GM19438 (cell line): ENCODE measurements around the gene CTBP2.

Experiments
- ATAC-seq: cut with Tn5 transposase; IDR thresholded peaks from one replicate; pipeline ENCODE4 v1.9.1; 2021; ENCODE audit warnings: low read depth; ENCODE audit not compliant: unreplicated experiment

CTBP2 gene

GRCh38 chr10:125147971-125148439 lies 12.4 kb downstream of the CTBP2 start:
- no peak for ATAC-seq

- no peak for ATAC-seq
Measured at GRCh38 chr10:125146791-125147579, 13.4 kb downstream of the CTBP2 start.

- no peak for ATAC-seq
Measured at GRCh38 chr10:125145636-125146035, 14.7 kb downstream of the CTBP2 start.

- ATAC-seq: no peak
Measured at GRCh38 chr10:125144693-125145623, 15.4 kb downstream of the CTBP2 start.

GRCh38 chr10:125144206-125144605 lies 16.2 kb downstream of the CTBP2 start:
- no peak for ATAC-seq

GRCh38 chr10:125142946-125143345 lies 17.4 kb downstream of the CTBP2 start:
- no peak for ATAC-seq

GRCh38 chr10:125141860-125142484 lies 18.4 kb downstream of the CTBP2 start:
- no peak for ATAC-seq

- ATAC-seq: no peak
Measured at GRCh38 chr10:125141150-125141859, 19.1 kb downstream of the CTBP2 start.

- ATAC-seq: no peak
Measured at GRCh38 chr10:125140151-125140550, 20.2 kb downstream of the CTBP2 start.

GRCh38 chr10:125137601-125138438 lies 22.5 kb downstream of the CTBP2 start:
- no peak for ATAC-seq

GRCh38 chr10:125136087-125136486 lies 24.3 kb downstream of the CTBP2 start:
- no peak for ATAC-seq

GRCh38 chr10:125135771-125136035 lies 24.7 kb downstream of the CTBP2 start:
- no peak for ATAC-seq

GRCh38 chr10:125134916-125135770 lies 25.2 kb downstream of the CTBP2 start:
- ATAC-seq: no peak

- no peak for ATAC-seq
Measured at GRCh38 chr10:125134483-125134848, 25.9 kb downstream of the CTBP2 start.

- no peak for ATAC-seq
Measured at GRCh38 chr10:125133696-125134482, 26.5 kb downstream of the CTBP2 start.

- ATAC-seq: no peak
Measured at GRCh38 chr10:125132344-125132743, 28.0 kb downstream of the CTBP2 start.

- ATAC-seq: no peak
Measured at GRCh38 chr10:125130916-125131315, 29.4 kb downstream of the CTBP2 start.

- no peak for ATAC-seq
Measured at GRCh38 chr10:125130260-125130659, 30.1 kb downstream of the CTBP2 start.
